Bone marrow (tissue), 2 donors: Measurements from ENCODE around the gene DPH3.

Experiments used
- DNase-seq, 2 donors: peaks; one replicate each; lab custom pipeline; 2025; lab: John Stamatoyannopoulos, UW

The DPH3 gene

DNA sequence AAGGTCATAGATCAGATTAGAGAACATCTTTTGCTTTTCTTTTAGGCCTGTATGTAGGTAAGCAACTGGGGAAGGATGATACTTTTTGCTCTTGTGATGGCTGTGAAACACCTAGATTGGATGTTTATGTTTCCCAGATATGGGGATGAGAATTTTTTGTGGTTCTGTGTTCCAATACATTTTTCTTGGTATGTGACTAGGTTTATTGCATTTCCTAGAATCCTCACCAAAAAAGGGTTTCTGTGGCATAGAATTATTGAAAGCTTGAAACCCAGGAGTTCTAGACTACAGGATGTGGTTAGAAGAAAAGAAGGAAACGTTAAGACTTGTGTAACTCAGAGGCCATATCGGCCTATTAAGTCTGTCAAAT lies 26.1 kb upstream of the DPH3 start:
- peak in 1 of 2 donors; percentile 54 for DNase-seq

DNA sequence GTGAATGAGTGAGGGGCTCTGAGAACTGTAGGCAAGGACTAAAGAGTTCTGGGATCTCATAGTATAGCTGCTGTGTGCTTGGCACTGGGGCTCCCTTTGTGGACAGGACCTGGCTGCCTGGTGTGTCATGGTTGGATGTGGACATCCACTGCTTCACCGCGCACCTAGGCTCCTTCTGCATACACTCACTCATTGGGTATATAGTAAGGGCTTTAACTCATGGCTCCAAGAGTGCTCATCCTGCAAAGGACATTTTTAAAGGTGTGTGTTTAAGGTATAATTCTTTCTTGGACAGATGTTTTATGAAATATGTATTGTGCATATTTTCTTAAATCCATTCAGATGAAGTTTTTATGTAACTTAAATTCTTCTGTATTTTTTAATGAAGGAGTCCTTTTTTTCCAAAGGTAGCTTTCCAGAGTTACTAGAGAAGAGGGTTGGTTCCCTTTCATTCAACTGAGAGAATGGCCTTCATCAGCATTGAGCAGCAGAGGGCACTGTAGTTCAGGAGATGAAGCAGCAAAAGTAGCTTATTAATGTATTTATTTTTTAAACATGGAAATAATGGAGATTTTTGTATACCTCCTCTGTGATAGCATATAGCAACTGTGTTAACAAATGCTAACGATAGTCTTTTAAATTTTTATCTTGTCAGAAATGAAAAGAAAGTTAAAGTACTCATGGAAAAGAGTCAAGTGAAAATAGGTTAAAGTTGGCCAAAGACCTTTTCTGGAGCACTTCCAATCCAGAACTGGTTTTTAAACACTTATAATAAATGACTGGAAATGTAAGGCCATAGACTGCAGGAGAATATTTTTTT lies 25.5 kb upstream of the DPH3 start:
- DNase-seq = peak in 1 of 2 donors; percentile 69

GRCh38 chr3:16289144-16289889 lies 24.6 kb upstream of the DPH3 start:
- no peak for DNase-seq

GRCh38 chr3:16288664-16289063 lies 23.9 kb upstream of the DPH3 start:
- no peak for DNase-seq

- peak in 1 of 2 donors; percentile 5 for DNase-seq
Observed at GRCh38 chr3:16286751-16287543, 22.2 kb upstream of the DPH3 start.

DNA sequence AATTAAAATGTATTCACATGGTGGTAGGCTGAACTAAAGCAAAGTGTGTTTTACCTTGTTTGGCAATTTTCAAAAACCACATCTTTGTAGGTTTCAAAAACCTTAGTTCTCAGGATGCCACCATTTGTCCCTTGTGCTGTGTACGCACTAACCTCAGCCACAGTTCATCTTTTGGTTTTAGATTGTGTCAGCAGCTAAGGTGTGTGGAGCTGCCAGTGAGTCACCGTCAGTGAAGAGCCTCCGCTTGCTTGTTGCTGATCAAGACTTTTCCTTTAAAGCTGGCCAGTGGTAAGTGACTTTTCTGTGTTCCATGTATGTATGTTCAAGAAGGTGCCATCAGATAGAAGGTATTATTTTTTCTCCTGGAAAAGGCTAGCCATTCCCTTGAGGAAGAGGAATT lies 21.4 kb upstream of the DPH3 start:
- DNase-seq = no peak

DNA sequence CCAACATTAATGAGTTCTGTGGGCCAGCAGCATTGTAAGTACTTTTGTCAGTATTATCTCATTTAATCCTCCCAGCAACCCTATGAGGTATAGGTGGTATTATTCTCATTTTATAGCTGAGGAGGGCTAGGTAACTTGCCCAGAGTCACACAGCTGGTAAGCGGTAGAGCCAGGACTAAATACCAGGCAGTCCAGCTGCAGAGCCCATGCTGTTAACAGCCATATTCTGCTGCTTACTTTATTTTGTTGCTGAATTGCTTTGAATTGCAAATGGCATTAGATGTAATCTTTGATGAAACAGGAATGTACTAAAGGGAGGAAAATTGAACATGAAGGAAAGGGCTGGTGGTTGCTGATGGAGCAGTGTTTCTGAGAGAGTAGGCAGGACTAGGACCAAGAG lies 19.9 kb upstream of the DPH3 start:
- DNase-seq = no peak

- no peak for DNase-seq
Observed at GRCh38 chr3:16280671-16281070, 15.9 kb upstream of the DPH3 start.

- no peak for DNase-seq
Observed at GRCh38 chr3:16279010-16279801, 14.5 kb upstream of the DPH3 start.

DNA sequence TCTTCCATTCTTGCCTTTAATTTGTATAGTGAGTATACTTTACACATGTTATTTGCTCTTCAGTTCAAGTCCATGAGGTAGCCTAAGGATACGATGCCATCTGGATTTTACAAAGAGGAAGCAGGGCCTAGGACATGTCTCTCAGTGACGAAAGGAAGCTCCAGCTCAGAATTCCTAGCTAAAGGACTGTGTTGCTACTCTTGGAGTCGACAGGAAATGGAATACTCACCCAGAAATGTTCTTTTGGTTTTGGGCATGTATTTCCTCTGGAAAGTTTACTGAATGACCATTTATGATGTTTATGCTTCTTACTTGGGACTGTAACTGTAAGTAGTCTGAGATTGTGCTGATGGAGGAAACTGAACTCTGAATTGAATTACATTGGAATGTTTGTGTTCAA lies 12.7 kb upstream of the DPH3 start:
- no peak for DNase-seq

DNA sequence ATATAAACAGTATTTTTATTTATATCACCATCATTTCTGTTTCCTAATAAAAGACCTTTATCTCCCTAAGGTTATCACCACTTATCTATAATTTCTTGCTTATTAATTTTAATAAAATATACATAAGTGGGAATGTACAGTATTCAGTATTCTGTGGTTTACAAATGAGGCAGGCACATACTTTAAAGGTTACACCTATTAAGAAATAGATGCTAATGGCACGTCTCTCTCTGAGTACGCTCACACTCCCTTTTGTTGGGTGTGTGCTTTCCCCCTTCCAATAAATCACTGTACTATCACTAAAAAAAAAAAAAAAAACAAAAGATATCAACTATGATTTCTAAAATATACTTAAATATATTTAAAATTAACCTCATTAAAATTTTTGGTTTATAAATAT lies 9.1 kb upstream of the DPH3 start:
- no peak for DNase-seq

DNA sequence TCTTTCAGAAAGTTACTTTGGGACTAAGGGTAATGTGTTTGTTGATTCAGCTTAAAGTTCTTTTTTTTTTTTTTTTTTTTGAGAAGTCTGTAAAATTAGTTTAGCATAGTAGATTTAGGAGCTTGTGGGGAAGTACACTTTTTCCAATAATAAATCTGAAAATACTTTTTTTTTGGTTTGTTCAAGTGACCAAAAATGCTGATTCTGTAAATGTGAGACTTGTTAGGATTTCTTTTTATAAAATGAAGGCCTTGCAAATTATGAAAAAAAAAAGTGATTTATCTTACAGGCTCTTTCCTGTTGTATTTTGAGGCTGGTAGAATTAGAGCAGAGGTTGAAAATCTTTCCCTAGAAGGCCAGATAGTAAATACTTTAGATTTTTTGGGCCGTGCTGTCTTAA lies 7.8 kb upstream of the DPH3 start:
- DNase-seq = no peak

- no peak for DNase-seq
Observed at GRCh38 chr3:16270855-16271254, 6.1 kb upstream of the DPH3 start.

- no peak for DNase-seq
Observed at GRCh38 chr3:16266714-16267113, 2.0 kb upstream of the DPH3 start.

DNA sequence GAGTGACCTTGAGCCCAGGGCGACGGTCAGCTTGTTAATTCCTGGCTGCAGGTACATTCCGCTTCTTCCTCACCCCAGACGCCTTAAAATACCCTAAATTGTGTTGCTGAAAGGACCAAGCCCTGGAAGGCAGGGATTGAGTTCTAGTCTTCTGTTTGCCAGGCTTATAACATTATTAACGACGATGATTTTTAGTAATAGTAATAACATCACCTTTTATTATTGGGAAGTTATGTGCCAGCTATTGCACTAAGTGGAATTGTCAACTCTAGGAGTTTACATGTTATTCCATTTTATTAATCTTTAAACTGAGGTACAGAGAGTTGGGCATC lies 678 bp upstream of the DPH3 start:
- DNase-seq = no peak

DNA sequence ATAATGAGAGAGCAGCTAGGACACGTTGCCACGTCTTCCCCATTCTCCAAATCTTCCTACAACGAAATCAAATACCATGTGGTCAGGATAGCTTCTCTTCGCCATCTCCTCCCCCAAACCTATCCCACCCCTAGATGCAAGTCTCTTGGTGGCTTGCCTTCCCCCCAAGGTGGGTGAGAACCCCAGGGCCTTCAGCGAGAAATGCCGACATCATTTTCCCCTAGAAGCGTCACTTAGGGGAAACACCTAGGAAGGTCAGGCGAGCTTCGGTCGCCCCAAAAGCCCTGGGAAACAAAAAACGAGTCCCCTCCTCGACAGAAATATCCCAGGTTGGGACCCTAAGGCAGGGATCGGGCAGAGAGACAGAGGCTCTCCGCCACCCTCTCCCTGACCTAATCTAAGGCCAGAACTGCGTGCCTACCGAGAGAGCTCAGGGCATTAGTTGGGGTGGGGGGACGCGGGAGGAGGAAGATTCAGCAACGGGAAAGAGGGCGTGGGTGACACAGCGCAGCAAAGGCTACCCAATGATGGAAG lies 502 bp downstream of the DPH3 start:
- DNase-seq = no peak

- DNase-seq = no peak
Observed at GRCh38 chr3:16262174-16262573, 2.6 kb downstream of the DPH3 start.

DNA sequence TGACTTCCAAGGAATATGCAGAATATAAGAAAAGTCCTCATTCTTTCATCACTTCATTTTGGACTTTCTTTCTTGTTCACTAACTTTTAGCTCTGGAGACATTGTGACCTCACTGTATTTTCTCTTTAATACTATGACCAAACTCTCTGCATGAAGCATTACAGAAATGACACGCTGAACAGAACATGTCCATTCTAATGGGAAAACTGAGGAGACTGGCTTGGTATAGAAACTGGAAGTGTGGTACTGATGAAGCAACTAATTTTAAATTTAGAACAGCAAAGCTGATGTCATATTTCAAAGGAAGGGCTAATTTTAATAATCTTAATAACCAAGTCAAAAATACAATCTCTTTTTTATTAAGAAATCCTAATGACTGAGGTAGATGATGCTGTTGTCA lies 4.7 kb downstream of the DPH3 start:
- DNase-seq = no peak

DNA sequence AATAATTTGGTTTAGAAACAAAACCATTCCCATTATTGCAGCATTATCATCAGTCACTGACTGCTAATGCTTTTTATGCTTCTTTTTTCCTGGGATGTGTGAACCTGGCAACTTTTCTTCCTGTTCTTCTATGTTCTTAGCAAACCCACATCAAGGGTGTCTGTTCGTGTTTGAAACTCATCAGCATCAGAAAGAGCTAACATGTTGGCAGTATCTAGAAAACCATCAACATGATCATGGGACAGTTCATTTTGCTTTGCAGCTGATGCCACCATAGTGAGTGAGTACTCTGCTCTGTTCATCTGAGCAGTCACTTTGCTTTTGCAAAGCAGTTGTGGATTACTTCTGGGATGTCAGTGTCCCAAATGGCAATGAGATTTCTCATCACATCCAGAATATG lies 5.9 kb downstream of the DPH3 start:
- DNase-seq = no peak

DNA sequence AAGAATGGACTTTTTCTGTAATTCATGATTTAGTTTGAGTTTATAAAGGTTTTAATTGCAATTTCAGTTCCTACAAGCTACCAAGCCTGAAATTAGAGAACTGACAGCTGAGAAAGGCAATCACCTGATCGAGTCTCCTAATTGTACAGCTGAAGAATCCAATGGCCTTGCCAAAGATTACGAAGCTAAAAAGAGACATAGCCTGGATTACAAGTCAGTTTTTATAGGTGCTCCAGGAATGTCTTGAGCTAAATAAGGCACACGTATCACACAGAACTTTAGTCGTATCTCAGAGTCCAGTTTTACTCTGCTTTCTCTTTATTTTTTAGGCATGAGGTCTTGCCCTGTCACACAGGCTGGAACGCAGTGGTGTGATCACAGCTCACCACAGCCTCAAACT lies 6.6 kb downstream of the DPH3 start:
- no peak for DNase-seq

- DNase-seq = no peak
Observed at GRCh38 chr3:16257309-16257708, 7.4 kb downstream of the DPH3 start.

GRCh38 chr3:16255726-16256125 lies 9.0 kb downstream of the DPH3 start:
- DNase-seq = no peak
